ENCODE data around the gene NECAP2.
"Not testable (repeated sequence)": the region's sequence is repeated elsewhere in the genome, so short reads cannot be mapped to it uniquely, and the experiment has no call there.

Gene NECAP2

GRCh38 chr1:16483146-16483545, 42.6 kb downstream of the NECAP2 start:
- WGBS (ENCODE audit: insufficient coverage, insufficient read length), result no CpG with 5 or more reads among the region's 26 CpGs
- not testable (repeated sequence) for H3K4me3 ChIP-seq (ENCODE audit: low read length); H3K9me3 ChIP-seq (ENCODE audit: control insufficient read depth, insufficient read depth, low read length); H3K4me1 ChIP-seq (ENCODE audit: control insufficient read depth, insufficient read depth, low read length); H3K27ac ChIP-seq (ENCODE audit: low read length); DNase-seq (ENCODE audit: low read depth, low spot score); H3K27me3 ChIP-seq (ENCODE audit: control insufficient read depth, insufficient read depth, low read length)
- H3K36me3 ChIP-seq (ENCODE audit: control insufficient read depth, insufficient read depth, low read length), result peaks cover 15% of the 10 kb centered on the region

- not testable (repeated sequence) for DNase-seq (ENCODE audit: low read depth, low spot score); H3K4me1 ChIP-seq (ENCODE audit: control insufficient read depth, insufficient read depth, low read length); H3K4me3 ChIP-seq (ENCODE audit: low read length); H3K27me3 ChIP-seq (ENCODE audit: control insufficient read depth, insufficient read depth, low read length); H3K9me3 ChIP-seq (ENCODE audit: control insufficient read depth, insufficient read depth, low read length); H3K27ac ChIP-seq (ENCODE audit: low read length)
- H3K36me3 ChIP-seq (ENCODE audit: control insufficient read depth, insufficient read depth, low read length), result 0 out of 2 replicates have a peak, but pooled peaks cover 13% of the 10 kb centered on the region
- WGBS (ENCODE audit: insufficient coverage, insufficient read length), result no CpG with 5 or more reads among the region's 45 CpGs
These were observed 43.3 kb downstream of the NECAP2 start for GRCh38 chr1:16483639-16484500.

- H3K4me1 ChIP-seq (ENCODE audit: control insufficient read depth, insufficient read depth, low read length), result no peaks in the 10 kb centered on the region
These were observed 43.9 kb downstream of the NECAP2 start for GRCh38 chr1:16484501-16484835.

GRCh38 chr1:16484931-16485330, 44.4 kb downstream of the NECAP2 start:
- Histone ChIP-seq H3K27ac (ENCODE audit: low read length) (no peak overlapping the region), H3K4me1 (ENCODE audit: control insufficient read depth, insufficient read depth, low read length) (no peaks in the 10 kb centered on the region), H3K36me3 (ENCODE audit: control insufficient read depth, insufficient read depth, low read length) (0 out of 2 replicates have a peak, but pooled peaks cover 13% of the 10 kb centered on the region), H3K27me3 (ENCODE audit: control insufficient read depth, insufficient read depth, low read length) (no peaks in the 10 kb centered on the region), H3K4me3 (ENCODE audit: low read length) (no peak overlapping the region), H3K9me3 (ENCODE audit: control insufficient read depth, insufficient read depth, low read length) (no peaks in the 10 kb centered on the region)
- no CpG with 5 or more reads among the region's 6 CpGs for WGBS (ENCODE audit: insufficient coverage, insufficient read length)
- no peak for DNase-seq (ENCODE audit: low read depth, low spot score)

More at GRCh38 chr1:16484501-16484835, 43.9 kb downstream of the NECAP2 start:
- H3K27me3 ChIP-seq (ENCODE audit: control insufficient read depth, insufficient read depth, low read length), result no peaks in the 10 kb centered on the region
- WGBS (ENCODE audit: insufficient coverage, insufficient read length), result no CpG with 5 or more reads among the region's 8 CpGs
- no peak overlapping the region for H3K4me3 ChIP-seq (ENCODE audit: low read length)
- H3K36me3 ChIP-seq (ENCODE audit: control insufficient read depth, insufficient read depth, low read length), result 0 out of 2 replicates have a peak, but pooled peaks cover 13% of the 10 kb centered on the region
- H3K9me3 ChIP-seq (ENCODE audit: control insufficient read depth, insufficient read depth, low read length), result no peaks in the 10 kb centered on the region
- no peak for DNase-seq (ENCODE audit: low read depth, low spot score)
- no peak overlapping the region for H3K27ac ChIP-seq (ENCODE audit: low read length)

GRCh38 chr1:16486316-16486715, 45.8 kb downstream of the NECAP2 start:
- DNase-seq (ENCODE audit: low read depth, low spot score); H3K27ac ChIP-seq (ENCODE audit: low read length); H3K9me3 ChIP-seq (ENCODE audit: control insufficient read depth, insufficient read depth, low read length); H3K27me3 ChIP-seq (ENCODE audit: control insufficient read depth, insufficient read depth, low read length); H3K4me3 ChIP-seq (ENCODE audit: low read length); H3K4me1 ChIP-seq (ENCODE audit: control insufficient read depth, insufficient read depth, low read length): not testable (repeated sequence)
- H3K36me3 ChIP-seq (ENCODE audit: control insufficient read depth, insufficient read depth, low read length), result 0 out of 2 replicates have a peak, but pooled peaks cover 13% of the 10 kb centered on the region
- no CpG with 5 or more reads among the region's 8 CpGs for WGBS (ENCODE audit: insufficient coverage, insufficient read length)

- not testable (repeated sequence) for H3K27ac ChIP-seq (ENCODE audit: low read length); H3K4me3 ChIP-seq (ENCODE audit: low read length); DNase-seq (ENCODE audit: low read depth, low spot score); H3K4me1 ChIP-seq (ENCODE audit: control insufficient read depth, insufficient read depth, low read length); H3K27me3 ChIP-seq (ENCODE audit: control insufficient read depth, insufficient read depth, low read length); H3K9me3 ChIP-seq (ENCODE audit: control insufficient read depth, insufficient read depth, low read length)
- 0 out of 2 replicates have a peak, but pooled peaks cover 13% of the 10 kb centered on the region for H3K36me3 ChIP-seq (ENCODE audit: control insufficient read depth, insufficient read depth, low read length)
These were observed 46.5 kb downstream of the NECAP2 start for GRCh38 chr1:16487011-16487410.

GRCh38 chr1:16489195-16489880, 48.8 kb downstream of the NECAP2 start:
- not testable (repeated sequence) for H3K4me1 ChIP-seq (ENCODE audit: control insufficient read depth, insufficient read depth, low read length); H3K27me3 ChIP-seq (ENCODE audit: control insufficient read depth, insufficient read depth, low read length); H3K27ac ChIP-seq (ENCODE audit: low read length); H3K4me3 ChIP-seq (ENCODE audit: low read length); DNase-seq (ENCODE audit: low read depth, low spot score); H3K9me3 ChIP-seq (ENCODE audit: control insufficient read depth, insufficient read depth, low read length)
- H3K36me3 ChIP-seq (ENCODE audit: control insufficient read depth, insufficient read depth, low read length), result 0 out of 2 replicates have a peak, but pooled peaks cover 10% of the 10 kb centered on the region
- no CpG with 5 or more reads among the region's 9 CpGs for WGBS (ENCODE audit: insufficient coverage, insufficient read length)

- H3K36me3 ChIP-seq (ENCODE audit: control insufficient read depth, insufficient read depth, low read length), result 0 out of 2 replicates have a peak, but pooled peaks cover 3% of the 10 kb centered on the region
- peaks cover 6% of the 10 kb centered on the region; the same call in 1 of the 2 replicates for H3K4me1 ChIP-seq (ENCODE audit: control insufficient read depth, insufficient read depth, low read length)
- no peak for DNase-seq (ENCODE audit: low read depth, low spot score)
- no peaks in the 10 kb centered on the region for H3K9me3 ChIP-seq (ENCODE audit: control insufficient read depth, insufficient read depth, low read length)
- H3K27ac ChIP-seq (ENCODE audit: low read length), result no peak overlapping the region
- H3K27me3 ChIP-seq (ENCODE audit: control insufficient read depth, insufficient read depth, low read length), result no peaks in the 10 kb centered on the region
- WGBS (ENCODE audit: insufficient coverage, insufficient read length), result no CpG with 5 or more reads among the region's 9 CpGs
- H3K4me3 ChIP-seq (ENCODE audit: low read length), result no peak overlapping the region
These were observed 50.6 kb downstream of the NECAP2 start for GRCh38 chr1:16491056-16491675.

GRCh38 chr1:16492937-16493336, 52.4 kb downstream of the NECAP2 start:
- H3K36me3 ChIP-seq (ENCODE audit: control insufficient read depth, insufficient read depth, low read length); DNase-seq (ENCODE audit: low read depth, low spot score): not testable (repeated sequence)

GRCh38 chr1:16493731-16494130, 53.2 kb downstream of the NECAP2 start:
- H3K9me3 ChIP-seq (ENCODE audit: control insufficient read depth, insufficient read depth, low read length); H3K4me1 ChIP-seq (ENCODE audit: control insufficient read depth, insufficient read depth, low read length); H3K27me3 ChIP-seq (ENCODE audit: control insufficient read depth, insufficient read depth, low read length); DNase-seq (ENCODE audit: low read depth, low spot score); H3K4me3 ChIP-seq (ENCODE audit: low read length); H3K36me3 ChIP-seq (ENCODE audit: control insufficient read depth, insufficient read depth, low read length); H3K27ac ChIP-seq (ENCODE audit: low read length): not testable (repeated sequence)
- no CpG with 5 or more reads among the region's 9 CpGs for WGBS (ENCODE audit: insufficient coverage, insufficient read length)

More at GRCh38 chr1:16492937-16493336, 52.4 kb downstream of the NECAP2 start:
- H3K4me3 ChIP-seq (ENCODE audit: low read length); H3K9me3 ChIP-seq (ENCODE audit: control insufficient read depth, insufficient read depth, low read length); H3K27ac ChIP-seq (ENCODE audit: low read length); H3K4me1 ChIP-seq (ENCODE audit: control insufficient read depth, insufficient read depth, low read length); H3K27me3 ChIP-seq (ENCODE audit: control insufficient read depth, insufficient read depth, low read length): not testable (repeated sequence)
- WGBS (ENCODE audit: insufficient coverage, insufficient read length), result no CpG with 5 or more reads among the region's 7 CpGs

All from iPS DF 6.9 (cell line).